NCI-H128 (cell line): Measurements from ENCODE around the gene LSM7.

Source experiments
- DNase-seq: peaks from one replicate; lab custom pipeline; 2025; ENCODE audit not compliant: unreplicated experiment; lab: John Stamatoyannopoulos, UW

Gene LSM7

DNA sequence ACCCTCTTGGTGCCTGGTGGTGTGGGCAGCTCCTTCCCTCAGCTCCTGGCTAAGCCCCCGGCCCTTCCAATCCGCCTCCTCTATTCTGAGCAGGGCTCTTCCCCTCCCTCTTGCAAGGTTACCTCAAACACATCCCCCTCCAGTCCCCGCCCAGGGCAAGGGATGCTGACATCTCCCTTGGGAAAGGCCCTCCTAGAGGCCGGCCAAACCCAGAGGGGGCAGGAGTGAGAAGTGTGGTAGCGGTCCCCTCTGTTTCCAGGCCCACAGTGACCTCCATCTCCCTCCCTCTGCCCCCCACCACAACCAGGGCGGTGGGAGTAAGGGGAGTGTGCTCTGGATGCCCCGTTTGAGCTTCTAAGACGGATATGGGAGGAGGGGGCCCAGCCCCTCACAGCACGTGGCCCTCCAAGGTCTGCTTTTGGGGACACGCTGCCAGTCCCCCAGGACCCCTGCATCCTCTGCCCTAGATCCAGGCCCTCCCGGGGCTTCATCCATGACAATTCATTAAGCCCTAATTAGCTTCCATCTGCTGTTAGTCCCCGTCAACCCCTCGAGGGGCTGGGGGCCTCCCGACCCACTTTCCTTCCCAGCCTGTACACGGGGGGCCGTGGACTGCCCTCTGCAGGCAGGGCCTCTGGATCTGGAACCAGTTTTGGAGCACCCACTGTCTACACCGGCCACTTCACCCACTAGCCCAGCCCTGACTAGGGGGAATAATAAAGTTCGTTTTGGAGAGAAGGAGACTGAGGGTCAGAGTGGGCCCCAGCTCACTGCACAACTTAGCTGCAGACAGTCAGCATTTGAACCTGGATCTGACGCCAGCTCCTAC, 22.7 kb downstream of the LSM7 start:
- no peak for DNase-seq

DNA sequence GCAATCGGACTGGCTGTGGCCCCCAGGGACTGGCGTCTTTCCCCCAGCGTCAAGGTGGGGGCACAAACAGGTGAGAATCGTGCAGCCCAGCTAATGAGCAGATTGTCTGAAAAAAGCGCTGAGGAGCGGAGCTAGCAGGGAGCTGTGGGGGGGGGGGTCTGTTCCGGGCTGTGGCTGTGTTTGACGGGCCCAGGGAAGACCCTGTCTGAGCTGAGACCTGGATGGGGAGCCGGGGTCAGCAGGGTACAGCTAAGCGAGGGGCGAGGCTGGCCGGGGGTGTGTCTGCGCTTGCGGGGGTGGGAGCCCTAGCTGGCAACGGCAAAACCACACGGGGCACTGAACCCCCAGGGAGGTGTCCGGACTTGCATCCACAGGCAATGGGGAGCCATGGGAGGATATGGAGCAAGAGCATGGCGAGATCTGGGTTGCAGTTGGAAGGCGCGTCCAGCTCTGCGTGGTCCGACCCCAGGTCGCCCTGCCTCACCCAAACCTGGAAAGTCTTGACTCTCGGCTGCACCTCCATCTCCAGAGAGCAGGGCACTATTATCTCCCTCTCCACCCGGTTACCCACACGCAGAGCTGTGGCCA, 25.1 kb downstream of the LSM7 start:
- no peak for DNase-seq

DNA sequence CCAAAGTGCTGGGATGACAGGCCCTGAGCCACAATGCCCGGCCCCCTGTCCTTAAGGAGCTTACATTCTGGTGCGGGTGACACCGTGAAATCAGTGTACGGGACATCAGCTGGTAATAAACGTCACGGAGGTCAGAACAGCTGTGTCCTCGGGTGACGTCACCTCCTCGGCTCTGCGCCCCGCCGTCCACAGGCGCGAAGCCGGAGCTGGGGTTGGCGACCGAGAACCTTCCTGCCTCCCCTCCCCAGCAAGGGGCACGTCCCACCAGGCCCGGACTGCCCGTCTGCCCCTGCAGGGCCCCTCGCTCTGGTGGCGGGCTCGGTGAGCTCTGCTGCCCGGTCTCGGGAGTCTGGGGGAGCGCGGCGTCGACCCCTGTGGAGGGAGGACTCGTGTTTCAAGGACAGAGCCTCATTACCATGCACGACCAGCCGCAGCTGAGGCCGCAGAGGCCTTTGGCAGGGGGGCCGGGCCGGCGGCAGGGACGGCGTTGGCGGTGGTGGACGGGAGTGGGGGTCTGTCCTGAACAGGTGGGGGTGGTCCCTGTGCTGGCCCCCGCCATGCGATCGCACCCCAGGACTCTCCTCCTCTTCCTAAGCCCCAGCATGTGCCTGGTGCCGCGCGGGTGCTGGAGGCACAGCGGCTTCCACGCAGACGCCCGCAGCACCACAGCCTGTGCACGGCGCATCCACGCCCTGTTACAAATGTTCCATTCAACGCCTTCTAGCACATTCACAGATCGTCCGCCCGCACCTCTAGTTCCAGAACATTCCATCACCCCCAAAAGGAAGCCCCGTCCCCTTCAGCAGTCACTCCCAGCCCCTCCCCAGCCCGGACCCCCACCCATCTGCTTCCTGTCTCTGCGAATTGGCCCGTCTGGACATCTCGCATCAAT, 25.8 kb downstream of the LSM7 start:
- DNase-seq: no peak

DNA sequence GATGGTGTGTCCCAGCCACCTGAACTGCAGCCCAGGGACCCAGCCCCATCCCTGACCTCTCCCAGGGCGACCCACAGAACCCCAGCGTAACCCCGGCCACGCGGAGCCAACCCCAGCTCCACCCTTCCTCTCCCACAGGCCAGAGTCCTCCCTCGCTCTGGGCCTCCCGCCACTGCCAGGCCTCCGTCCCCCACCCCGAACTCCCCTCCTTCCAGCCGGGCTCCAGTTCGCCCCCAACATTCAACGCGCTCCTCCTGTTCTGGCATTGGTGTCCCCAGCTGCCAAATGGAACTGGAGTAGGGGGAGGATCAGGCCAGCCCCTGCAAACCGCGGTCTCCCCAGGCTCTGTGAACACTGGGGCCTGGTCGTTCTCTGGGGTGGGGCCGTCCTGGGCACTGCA, 27.9 kb downstream of the LSM7 start:
- DNase-seq: no peak

DNA sequence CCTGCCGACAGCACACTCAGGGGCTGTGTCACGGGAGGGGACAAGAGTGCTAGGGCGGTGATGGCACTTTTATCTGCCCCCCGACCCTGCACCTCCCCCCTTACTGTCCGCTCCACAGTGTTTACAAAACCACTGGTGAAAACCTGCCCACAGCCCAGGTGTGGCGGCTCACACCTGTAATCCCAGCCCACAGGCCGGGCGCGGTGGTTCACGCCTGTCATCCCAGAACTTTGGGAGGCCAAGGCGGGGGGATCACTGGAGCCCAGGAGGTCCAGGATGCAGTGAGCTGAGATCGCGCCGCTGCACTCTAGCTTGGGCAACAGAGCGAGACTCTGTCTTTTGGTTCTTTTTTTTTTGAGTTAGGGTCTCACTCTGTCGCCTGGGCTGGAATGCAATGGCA, 32.2 kb downstream of the LSM7 start:
- no peak for DNase-seq

DNA sequence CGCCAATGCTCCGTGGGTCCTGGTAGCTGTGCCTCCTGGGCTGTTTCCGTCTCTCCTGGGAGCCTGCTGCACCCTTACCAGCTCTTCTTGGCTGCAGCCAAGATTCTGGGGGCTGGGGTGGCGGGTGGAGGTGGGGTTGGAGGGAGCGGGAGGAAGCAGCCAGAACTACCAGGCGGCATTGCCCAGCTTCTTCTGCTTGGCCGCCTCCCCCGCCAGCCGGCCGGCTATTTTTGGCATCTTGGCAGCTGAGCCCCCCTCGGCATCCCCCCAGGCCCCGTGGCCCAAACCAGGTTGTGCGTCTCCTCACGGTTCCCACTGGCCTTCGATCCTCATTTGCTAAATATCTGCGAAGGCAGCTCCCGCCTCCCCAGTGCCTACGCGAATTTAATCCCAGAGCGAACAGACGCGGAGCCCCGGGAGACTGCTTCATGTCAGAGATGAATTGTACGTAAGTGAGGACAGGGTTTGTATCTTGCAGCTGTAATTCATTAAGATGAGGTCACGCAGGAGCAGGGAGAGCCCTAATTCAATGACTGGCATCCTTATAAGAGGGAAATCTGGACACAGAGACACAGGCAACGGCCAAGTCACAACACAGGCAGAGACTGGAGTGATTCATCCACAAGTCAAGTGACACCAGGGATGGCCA, 33.6 kb downstream of the LSM7 start:
- DNase-seq: no peak

DNA sequence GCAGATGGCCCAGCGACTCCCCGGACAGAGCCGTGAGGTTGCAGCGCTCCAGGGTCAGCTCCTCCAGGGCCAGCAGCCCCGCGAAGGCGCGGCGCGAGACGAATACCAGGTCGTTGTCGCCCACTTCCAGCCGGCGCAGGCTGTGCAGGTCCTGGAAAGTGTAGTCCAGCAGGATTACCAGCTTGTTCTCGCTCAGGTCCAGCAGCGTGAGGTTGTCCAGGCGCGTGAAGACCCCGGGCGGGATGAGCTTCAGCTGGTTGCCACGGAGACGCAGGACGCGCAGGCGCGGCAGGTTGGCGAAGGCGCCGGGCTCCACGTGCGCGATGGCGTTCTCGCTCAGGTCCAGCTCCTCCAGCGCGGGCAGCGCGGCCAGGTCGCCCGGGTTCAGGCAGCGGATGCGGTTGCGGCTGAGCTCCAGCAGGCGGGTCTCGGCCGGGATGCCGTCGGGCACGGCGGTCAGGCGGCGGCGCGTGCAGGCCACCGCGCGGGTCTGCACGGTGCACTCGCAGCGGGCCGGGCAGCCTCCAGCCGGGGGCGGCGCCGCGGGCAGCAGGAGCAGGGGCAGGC, 37.1 kb downstream of the LSM7 start:
- DNase-seq: no peak

DNA sequence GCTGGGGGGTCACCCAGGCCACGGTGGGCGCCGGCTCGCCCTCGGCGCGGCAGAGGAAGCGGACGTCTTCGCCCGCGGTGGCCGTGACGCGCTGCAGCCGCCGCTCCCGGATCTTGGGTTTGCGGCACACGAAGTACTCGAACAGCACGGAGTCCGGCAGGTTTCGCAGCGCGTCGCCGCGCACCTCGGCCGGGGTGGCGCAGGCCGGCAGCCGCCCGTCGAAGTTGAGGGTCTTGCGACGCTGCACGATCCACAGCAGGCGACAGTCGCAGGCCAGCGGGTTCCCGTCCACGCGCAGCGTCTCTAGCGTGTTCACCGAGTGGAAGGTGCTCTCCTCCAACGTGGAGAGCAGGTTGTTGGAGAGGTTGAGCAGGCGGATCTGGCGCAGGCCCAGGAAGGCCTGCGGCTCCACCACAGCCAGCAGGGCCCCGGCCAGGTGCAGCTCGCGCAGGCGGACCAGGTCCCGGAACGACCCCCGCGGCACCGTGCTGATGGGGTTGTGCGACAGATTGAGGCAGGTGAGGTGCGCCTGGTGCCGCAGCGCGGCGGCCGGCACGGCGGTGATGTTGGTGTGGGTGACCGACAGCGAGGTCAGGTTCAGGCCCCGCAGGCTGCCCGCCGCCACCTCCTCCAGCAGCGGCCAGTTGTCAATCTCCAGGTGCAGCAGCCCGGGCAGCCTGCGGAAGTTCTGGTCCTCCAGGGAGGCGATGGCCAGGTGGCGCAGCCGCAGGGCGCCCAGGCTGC, 37.8 kb downstream of the LSM7 start:
- no peak for DNase-seq

DNA sequence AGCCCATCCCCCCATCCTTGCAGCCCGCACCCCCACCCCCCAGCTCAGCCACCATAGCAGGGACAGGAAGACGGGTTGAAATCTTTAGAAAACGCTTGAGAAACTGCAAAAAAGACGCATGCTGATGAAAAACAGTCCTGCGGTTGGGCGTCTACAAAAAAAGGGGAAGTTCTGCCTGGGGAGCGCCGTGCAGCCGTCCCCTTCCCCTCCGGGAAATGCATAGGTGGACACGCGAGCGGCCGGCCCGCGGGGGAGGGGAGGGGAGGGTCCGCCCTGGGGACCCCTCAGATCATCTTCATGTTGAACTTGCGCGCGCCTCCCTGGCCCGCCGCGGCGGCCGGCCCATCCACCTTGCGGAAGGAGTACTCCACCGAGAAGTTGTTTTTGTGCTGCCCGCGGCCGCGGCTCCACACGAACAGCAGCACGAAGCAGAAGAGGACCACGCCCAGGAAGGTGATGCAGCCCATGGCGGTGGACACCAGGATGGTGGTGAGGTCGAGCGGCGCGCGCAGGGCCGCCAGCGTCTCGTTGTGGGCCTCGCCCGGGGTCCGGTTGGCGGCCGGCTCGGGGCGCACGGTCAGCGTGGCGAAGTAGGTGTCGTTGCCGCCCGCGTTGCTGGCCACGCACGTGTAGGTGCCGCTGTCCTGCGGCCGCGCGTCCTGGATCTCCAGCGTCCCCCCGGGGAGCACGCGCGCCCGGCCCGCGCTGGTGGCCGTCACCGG, 38.5 kb downstream of the LSM7 start:
- no peak for DNase-seq

DNA sequence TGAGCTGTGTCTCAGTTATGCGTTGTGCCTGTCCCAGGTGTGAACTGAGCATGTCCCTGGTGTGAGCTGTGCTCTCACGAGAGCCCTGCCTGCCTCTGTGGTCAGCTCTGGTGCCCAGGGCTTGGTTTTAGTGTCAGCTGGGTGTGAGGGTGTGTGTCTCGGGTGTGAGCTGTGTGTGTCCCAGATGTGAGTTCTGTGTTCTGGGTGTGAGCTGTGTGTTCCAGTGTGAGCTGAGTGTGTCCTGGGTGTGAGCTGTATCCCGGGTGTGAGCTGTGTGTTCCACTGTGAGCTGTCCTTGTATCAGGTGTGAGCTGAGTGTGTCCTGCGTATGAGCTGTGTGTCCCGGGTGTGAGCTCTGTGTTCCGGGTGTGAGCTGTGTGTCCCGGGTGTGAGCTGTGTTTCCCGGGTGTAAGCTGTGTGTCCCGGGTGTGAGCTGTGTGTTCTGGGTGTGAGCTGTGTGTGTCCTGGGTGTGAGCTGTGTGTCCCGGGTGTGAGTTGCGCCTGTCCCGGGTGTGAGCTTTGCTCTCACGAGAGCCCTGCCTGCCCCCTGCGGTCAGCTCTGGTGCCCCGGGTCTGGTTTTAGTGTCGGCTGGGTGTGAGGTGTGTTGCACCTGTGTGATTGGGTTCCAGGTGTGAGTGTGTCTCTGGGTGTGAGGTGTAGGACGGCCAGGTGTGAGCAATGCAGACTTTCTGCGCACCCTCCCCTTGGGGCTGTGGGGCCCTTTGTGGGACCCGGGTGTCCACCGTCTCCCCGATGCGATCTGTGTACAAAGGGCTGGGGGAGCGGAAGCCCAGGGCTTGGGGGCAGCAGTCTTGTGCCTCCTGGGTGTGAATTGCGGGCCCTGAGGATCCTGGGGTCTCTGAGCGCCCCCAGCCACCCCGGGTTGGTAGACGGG, 39.3 kb downstream of the LSM7 start:
- no peak for DNase-seq

DNA sequence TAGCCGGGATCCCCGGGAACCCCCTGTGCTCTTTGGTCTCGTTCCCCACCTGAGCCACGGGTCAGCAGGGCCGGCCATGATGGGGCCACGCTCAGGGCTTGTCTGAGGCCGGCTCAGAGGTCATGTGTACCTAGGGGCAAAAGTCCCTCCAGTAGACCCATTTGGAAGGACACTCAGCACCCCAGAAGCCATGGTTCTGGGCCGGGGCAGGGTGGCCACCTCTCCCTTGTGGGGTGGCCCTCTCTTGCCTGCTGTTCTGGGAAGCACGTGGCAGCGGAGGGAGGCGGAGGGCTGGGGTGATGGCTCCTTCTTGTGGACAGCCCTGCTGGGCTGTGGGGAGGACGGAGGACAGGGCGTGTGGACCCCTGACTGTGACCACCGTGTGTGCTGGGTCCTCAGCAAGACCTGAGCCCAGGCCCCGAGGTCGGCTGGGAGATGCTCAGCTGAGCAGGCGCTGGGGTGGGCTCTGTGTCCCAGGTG, 40.0 kb downstream of the LSM7 start:
- no peak for DNase-seq

DNA sequence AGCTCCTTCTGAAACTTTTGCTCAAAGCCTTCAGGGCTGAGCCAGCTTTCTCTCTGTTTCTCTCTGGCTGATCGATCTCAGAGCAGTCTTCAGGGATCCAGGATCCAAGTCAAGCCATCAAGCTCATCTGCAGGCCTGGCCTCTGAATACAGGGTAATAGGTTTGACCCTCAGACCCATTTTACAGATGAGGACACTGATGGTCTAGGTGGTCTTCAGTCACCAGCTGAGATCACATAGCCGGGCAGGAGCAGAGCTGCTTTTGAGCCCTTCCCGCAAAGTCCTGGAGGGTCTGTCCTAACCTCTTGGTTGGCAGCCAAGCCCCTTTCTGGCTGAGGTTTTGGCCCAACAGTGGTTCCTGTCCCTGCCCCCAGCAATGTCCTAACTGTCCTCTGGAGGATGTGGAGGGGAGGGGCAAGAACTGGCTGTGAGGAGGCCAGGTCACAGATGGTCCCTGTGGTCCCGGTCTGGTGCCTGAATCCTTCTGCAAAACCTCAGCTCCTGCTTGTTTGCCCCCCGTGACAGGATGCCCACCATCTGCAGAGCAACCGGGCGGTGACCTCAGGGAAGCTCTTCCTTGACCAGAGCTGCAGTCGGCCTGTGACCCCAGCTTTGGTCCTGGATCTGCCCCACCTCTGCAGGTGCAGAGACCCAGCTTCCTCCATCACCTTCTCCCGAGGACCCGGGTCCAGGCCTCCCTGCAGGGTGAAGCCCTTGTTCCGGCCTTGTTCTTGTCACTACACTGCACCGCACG, 40.6 kb downstream of the LSM7 start:
- DNase-seq: no peak

DNA sequence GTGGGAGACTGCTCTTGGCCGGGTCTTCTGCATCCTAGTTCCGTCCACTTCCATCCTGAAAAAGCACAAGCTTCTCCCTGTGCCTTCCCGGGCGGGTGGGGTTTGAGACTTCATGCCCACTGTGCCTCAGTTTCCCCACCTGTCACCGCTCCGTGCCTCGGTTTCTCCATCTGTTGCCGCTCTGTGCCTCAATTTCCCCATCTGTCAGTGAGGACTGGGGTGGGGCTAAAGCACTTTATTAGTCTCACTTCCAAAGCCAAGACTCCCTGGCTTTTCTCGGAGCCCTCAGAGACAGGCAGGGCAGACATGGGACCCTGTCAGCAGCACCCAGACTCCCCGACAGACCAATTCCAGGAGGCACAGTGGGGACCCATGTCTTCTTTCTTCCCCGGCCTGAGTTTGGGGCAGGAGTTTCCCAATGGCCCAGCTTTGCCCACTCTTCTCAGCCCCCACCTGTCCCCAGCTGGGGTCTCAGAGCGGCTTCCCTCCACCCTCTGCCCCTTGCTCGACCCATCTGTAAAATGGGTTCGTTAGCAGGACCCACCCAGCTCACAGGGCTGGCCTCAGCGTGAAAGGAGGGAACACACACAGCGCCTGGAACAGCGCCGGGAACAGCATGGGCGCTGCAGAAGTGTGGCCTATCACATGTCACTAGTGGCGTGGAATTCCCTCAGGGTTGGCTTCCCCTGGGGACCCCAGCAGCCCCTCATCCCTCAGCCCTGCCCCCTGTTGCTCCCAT, 41.8 kb downstream of the LSM7 start:
- DNase-seq: no peak

DNA sequence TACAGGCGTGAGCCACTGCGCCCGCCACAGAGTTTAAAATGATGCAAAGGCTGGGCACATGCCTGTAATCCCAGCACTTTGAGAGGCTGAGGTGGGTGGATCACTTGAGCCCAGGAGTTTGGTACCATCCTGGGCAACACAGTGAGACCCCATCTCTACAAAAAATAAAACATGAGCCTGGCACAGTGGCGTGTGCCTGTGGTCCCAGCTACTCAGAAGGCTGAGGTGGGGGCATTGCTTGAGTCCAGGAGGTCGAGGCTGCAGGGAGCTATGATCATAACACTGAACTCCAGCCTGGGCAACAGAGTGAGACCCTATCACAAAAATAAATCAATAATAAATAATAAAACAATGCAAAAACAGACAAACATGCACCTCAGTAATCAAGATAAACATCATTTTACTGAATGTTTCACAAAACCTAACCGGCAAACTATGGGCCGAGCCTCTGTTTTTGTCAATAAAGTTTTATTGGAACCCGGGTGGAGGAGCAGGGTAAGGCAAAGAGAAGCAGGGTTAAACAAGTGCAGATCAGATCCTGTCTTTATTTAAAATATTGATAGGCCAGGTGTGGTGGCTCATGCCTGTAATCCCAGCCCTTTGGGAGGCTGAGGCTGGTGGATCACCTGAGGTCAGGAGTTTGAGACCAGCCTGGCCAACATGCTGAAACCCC, 44.4 kb downstream of the LSM7 start:
- no peak for DNase-seq

DNA sequence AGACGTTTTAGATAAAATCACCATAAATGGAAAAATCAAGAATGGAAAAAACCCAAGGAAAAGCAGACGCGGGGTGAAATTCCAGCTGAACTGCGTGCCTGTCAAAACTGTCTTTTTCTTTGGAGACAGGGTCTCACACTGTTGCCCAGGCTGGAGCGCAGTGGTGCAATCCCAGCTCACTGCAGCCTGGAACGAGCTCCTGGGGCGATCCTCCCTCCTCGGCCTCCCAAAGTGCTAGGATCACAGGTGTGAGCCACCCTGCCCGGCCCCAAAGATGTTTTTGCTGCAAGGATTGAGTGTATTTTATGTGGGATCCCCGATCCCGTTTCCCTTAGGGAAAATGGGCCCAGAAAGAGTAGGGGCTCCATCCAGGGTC, 45.5 kb downstream of the LSM7 start:
- no peak for DNase-seq

DNA sequence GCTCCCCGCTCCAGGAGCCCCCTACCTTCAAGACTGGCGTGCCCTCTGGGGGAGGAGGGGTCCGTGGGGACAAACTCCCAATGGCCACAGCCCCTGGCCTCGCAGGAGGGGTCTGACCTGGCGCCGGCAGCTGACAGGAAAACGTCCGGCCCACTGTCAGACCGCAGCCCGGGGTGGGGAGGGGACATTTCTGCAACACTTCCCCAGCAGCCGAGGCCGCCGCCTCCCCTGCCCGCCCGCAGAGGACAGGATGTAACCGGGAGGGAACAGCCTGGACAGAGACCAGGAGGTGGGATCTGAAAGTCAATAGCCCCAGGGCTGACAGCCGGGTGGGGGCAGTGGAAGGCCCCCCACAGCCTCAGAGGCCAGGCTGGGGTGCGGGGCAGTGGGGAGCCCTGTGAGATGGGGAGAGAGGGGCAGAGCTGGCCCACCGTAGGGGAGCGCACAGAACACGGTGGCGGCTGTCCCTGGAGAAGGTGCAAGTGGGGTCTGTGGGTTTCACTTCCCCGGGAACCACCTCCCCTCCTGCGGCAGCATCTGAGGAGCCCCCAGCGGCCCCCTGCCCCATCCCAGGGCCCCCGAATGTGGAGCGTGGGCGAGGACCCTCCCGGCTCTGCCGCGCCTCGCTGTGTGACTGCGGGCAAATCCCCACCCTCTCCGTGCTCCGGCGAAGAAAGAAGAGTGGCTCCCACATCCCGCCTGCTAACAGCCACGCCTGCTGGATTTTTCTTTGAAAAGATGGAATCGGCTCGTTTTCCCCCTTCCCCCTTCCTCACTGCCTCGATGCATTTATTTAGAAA, 46.1 kb downstream of the LSM7 start, which contains the start of gene PEAK3:
PEAK3 (minus strand) TSS at position 114 of the 800 bp plus-strand sequence. CDS start 1,244 bp downstream, outside the sequence.
- no peak for DNase-seq
